Heart right ventricle (tissue), 16 donors: Measurements from ENCODE around the gene KLK3. TPM values are rescaled to one million over a fixed set of nuclear protein-coding genes. Genes with fewer than 3 reads are reported as not detected.

Experiments used
- ATAC-seq, 8 donors: fragments of 200-7000 bp; cut with Tn5 transposase; one replicate each; pipeline ENCODE4 v1.9.1; 2020; ENCODE audit warnings: mild to moderate bottlenecking in 8 of 8, moderate library complexity in 8 of 8, moderate number of reproducible peaks in 1 of 8
- DNase-seq, 2 donors: peaks; one replicate each; pipeline ENCODE4 v3.0.0-alpha.2; 2020
- H3K27ac ChIP-seq, 10 donors: fragments of 200-600 bp; sonication (generic) in 2 of 10; one replicate each; pipeline versions ENCODE4 v1.5.0 to v1.8.0; 2020 to 2022; ENCODE audit warnings: mild to moderate bottlenecking in 3 of 10
- H3K27me3 ChIP-seq, 7 donors: fragments of 200-600 bp; one replicate each; pipeline ENCODE4 v1.8.0; 2021 to 2022; ENCODE audit warnings: mild to moderate bottlenecking in 2 of 7
- H3K36me3 ChIP-seq, 9 donors: fragments of 200-600 bp; sonication (generic) in 1 of 9; one replicate each; pipeline versions ENCODE4 v1.5.0 to v1.8.0; 2020 to 2022; ENCODE audit warnings: mild to moderate bottlenecking in 2 of 9
- H3K4me1 ChIP-seq, 9 donors: fragments of 200-600 bp; sonication (generic) in 1 of 9; one replicate each; pipeline versions ENCODE4 v1.5.0 to v1.8.0; 2020 to 2022; ENCODE audit warnings: mild to moderate bottlenecking in 4 of 9
- H3K4me3 ChIP-seq, 10 donors: fragments of 200-600 bp; sonication (generic) in 2 of 10; one replicate each; pipeline versions ENCODE4 v1.5.0 to v1.8.0; 2020 to 2022; ENCODE audit warnings: mild to moderate bottlenecking in 7 of 10, moderate library complexity in 2 of 10
- H3K9me3 ChIP-seq, 11 donors: fragments of 200-600 bp in 10 of 11; sonication (generic) in 2 of 11; one replicate each; pipeline versions ENCODE4 v1.5.0 to v1.8.0; 2013 to 2022; ENCODE audit warnings: mild to moderate bottlenecking in 2 of 11, control low read depth in 1 of 11, moderate library complexity in 1 of 11
- WGBS, 2 donors: extraction: QIAGEN DNeasy Blood & Tissue Kit; methylation state at CpG; one replicate each; pipeline ENCODE4 v1.1.7; 2013; ENCODE audit warnings: inconsistent platforms in 1 of 2; 5-methylcytosine and 5-hydroxymethylcytosine counted together
- intact Hi-C, 10 donors: fragments of 100-400 bp; cut with DNase I; formaldehyde crosslinking; loops; one replicate each; pipeline versions ENCODE4 v1.11.1 to v1.14.2; 2022
- polyA plus RNA-seq, 2 donors: library from polyadenylated mRNA; stranded (reverse); fragments of 200-250 nt; gene quantifications; one replicate each; pipeline ENCODE4 v1.2.3, GENCODE V29; 2013
- total RNA-seq, 10 donors: library from RNA; stranded (reverse); fragmentation: NEBNext Ultra II Directional in 3 of 10; extraction: Animal tissue kit (Norgen Biotek cat#: 25700) in 3 of 10; gene quantifications; one replicate each; pipeline versions ENCODE4 v1.2.1 to v1.2.4, GENCODE V29; 2021 to 2023
- TF ChIP-seq, protein P1 (sequence below), 9 donors: fragments of 200-600 bp; sonication (generic) in 2 of 9; IDR thresholded peaks; one replicate each; pipeline versions ENCODE4 v1.5.0 to v1.8.0; 2021 to 2022; ENCODE audit warnings: antibody characterized with exemption in 9 of 9, mild to moderate bottlenecking in 5 of 9, moderate library complexity in 1 of 9
- donor health status: Arrhythmogenic right ventricular cardiomyopathy.
- donor health status: ischemic (EF 13 %, LVEDD 7.1; RV severe dilation, severe dysfunction).
- donor health status: healthy with polysubstance abuse.
- donor health status: DM: no; HTN: yes; CAD: no.
- donor health status: DM: no; HTN: no; CAD: no.
- donor health status: ischemic (EF 25% LVEDD 6.9; RV normal size, moderate dysfunction).
- donor health status: ischemic (EF 25% LVEDD 5.7; RV mildly dilated, moderate dysfunction).
- donor health status: healthy.
- donor health status: DM: yes; HTN: yes; CAD: no.
- donor health status: Ischemic cardiomyopathy.
- donor health status: ischemic (EF 35%, LVEDD 5.7; RV mildly dilated, moderate dysfunction).
- donor health status: nonischemic (EF 11% LVEDD 7.7; RV severe dilation, severe dysfunction).
- donor health status: DM: yes; HTN: yes; CAD: no.
- donor health status: PGD.
- donor health status: ischemic (EF 29% LVEDD 5.4; RV normal size, mild dysfunction).
- donor health status: nonischemic (EF 23%, LVEDD 6.1; RV moderate dilation, normal function).

KLK3 gene
- total and polyA plus RNA-seq, 12 donors: not detected

DNA sequence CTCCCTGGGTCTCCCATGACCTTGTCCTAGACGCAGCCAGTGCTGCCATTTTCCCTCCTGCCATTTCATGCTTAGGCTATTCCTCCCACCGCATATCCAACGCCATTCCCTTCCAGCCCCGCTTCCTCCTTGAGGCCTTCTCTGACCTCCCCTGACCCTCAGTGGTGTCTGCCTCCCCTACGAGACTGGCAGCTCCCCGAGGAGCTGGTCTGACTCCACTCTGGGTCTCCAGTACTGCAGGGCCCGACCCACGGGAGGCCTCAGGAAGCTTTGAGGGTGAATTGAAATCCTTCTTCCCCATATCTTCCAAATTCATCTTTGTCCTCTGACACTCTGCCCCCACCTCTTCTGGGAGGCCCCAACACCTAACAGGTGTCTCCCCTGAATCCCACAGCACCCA, 22.0 kb upstream of the KLK3 start:
- H3K27ac ChIP-seq: no peak overlapping the region
- ATAC-seq (no peak), DNase-seq (no peak)
- peaks cover 0 to 71% (median 47%) of the 10 kb centered on the region in 7 donors for H3K27me3 ChIP-seq
- 84 to 87% methylated on average over 8 of the region's 8 CpGs for WGBS, 2 donors
- intact Hi-C loops: no loop called here
- TF ChIP-seq, protein P1, sequence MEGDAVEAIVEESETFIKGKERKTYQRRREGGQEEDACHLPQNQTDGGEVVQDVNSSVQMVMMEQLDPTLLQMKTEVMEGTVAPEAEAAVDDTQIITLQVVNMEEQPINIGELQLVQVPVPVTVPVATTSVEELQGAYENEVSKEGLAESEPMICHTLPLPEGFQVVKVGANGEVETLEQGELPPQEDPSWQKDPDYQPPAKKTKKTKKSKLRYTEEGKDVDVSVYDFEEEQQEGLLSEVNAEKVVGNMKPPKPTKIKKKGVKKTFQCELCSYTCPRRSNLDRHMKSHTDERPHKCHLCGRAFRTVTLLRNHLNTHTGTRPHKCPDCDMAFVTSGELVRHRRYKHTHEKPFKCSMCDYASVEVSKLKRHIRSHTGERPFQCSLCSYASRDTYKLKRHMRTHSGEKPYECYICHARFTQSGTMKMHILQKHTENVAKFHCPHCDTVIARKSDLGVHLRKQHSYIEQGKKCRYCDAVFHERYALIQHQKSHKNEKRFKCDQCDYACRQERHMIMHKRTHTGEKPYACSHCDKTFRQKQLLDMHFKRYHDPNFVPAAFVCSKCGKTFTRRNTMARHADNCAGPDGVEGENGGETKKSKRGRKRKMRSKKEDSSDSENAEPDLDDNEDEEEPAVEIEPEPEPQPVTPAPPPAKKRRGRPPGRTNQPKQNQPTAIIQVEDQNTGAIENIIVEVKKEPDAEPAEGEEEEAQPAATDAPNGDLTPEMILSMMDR (IDR thresholded peaks at IDR 0.05): no peak
- H3K36me3 ChIP-seq: no peaks in the 10 kb centered on the region
- H3K9me3 ChIP-seq: no peaks in the 10 kb centered on the region
- H3K4me1 ChIP-seq: peaks cover 0 to 13% (median 6%) of the 10 kb centered on the region in 9 donors
- no peak overlapping the region for H3K4me3 ChIP-seq

DNA sequence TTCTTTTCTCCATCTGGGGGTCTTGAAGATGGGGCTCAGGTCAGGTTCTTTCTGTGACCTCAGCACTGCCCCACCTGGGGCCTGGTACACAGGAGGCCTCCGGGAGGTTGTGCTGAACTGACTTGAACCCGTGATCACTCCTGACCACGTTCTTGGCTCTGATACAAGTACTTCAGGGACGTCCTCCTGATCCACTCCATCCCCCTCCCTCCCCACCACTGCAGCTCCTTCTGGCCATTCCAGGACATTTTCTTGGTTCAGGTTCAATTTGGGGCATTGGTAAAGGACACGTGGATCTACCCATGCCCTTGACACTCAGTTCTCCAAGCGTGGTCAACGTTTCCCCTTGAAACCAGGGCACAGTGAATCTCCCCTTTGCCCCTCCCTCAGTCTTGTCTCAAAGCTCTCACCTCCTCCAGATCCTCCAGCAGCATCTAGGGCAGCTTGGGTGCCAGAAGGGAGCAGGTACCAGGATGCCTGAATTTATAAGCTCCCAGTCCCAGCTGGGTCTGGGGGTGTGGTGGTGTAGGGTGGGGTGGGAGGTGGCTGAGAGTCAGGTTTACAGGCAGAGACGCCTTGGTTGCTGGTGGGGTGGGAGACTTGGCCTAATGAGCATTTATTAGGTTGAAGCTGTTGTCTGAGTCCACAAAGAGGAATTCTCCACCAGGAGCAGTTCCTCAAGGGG, 21.5 kb upstream of the KLK3 start, which contains the start of gene KLK15:
Gene KLK15 (minus strand): TSS at position 458 of the 685 bp plus-strand sequence. CDS start 2,082 bp downstream, outside the sequence.
- Histone ChIP-seq H3K36me3 (no peaks in the 10 kb centered on the region), H3K27ac (no peak within 1 kb of the TSS), H3K9me3 (no peaks in the 10 kb centered on the region), H3K27me3 (peaks cover 0 to 69% (median 44%) of the 10 kb centered on the region in 7 donors), H3K4me1 (peaks cover 0 to 13% (median 6%) of the 10 kb centered on the region in 9 donors), H3K4me3 (no peak within 1 kb of the TSS)
- 73 to 75% methylated on average over 8 of the region's 8 CpGs for WGBS, 2 donors
- TF ChIP-seq, protein P1 (IDR thresholded peaks at IDR 0.05): no peak
- intact Hi-C loops: no loop called here
- ATAC-seq (no peak), DNase-seq (no peak)

DNA sequence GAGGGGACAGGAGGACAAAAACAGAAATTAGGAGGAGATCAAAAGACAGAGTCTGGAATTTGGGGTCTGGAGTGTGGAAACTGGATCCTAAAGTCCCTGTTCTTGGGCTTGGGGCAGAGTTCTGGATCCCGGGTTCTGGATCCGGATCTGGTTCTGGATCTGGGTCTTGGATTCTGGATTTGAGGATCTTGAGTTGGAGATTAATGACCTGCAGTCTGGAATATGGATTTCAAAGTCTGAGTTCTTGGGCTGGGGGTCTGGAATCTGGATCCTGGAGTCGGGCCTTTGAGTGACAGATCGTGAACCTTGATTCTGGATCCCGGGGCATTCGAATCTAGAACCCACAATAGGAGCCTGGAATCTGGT, 20.9 kb upstream of the KLK3 start:
- WGBS, 2 donors: 91 to 92% methylated on average over 6 of the region's 6 CpGs
- Histone ChIP-seq H3K27me3 (peaks cover 0 to 64% (median 43%) of the 10 kb centered on the region in 7 donors), H3K4me3 (no peak overlapping the region), H3K4me1 (peaks cover 0 to 13% (median 6%) of the 10 kb centered on the region in 9 donors), H3K36me3 (no peaks in the 10 kb centered on the region), H3K9me3 (no peaks in the 10 kb centered on the region), H3K27ac (no peak overlapping the region)
- intact Hi-C loops: no loop called here
- DNase-seq (no peak), ATAC-seq (no peak)
- TF ChIP-seq, protein P1 (IDR thresholded peaks at IDR 0.05): no peak

DNA sequence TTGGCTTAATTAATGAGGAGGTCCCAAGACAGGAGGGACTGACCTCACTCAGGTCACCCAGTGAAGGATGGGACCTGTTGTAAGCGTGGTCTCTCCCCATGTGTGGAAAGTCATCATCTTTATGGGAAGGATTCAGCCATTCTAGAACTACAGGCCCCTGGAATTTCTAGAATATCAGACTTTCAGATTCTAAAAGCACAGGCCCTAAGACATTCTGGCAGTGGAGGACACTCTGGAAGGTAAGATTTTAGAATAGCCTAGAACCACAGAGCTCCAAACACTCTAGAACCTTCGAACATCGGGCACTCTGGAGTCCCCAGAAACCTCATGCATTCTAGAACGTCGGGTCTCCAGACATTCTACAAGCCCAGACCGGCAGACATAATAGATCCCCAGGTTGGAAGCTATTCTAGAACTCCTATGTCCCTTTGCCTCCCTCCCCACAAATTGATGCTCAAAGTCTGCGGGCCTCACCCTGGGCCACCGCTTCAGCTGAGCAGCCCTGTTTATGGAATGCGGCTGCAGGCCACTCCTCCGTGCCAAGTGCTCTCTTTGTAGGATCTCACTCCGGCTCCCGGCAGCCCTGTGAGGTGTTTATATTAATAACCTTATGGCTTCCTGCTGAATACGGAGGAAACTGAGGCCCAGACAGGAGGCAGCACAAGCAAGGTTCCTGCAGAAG, 19.5 kb upstream of the KLK3 start:
- intact Hi-C loops: no loop called here
- Histone ChIP-seq H3K36me3 (no peaks in the 10 kb centered on the region), H3K27me3 (peaks cover 0 to 61% (median 42%) of the 10 kb centered on the region in 7 donors), H3K9me3 (peaks cover 0 to 6% (median 0%) of the 10 kb centered on the region in 11 donors), H3K27ac (no peak overlapping the region), H3K4me3 (peak overlapping the region; percentile 7 to 60 (median 56)), H3K4me1 (peaks cover 0 to 13% (median 6%) of the 10 kb centered on the region in 9 donors)
- peak in 4 of 8 donors; percentile 9 to 28 (median 16) for ATAC-seq
- DNase-seq: no peak
- 31 to 32% methylated on average over 13 of the region's 13 CpGs for WGBS, 2 donors
- TF ChIP-seq, protein P1 (IDR thresholded peaks at IDR 0.05): no peak
